Measurements from ENCODE around the gene NOL4L.

The NOL4L gene

DNA sequence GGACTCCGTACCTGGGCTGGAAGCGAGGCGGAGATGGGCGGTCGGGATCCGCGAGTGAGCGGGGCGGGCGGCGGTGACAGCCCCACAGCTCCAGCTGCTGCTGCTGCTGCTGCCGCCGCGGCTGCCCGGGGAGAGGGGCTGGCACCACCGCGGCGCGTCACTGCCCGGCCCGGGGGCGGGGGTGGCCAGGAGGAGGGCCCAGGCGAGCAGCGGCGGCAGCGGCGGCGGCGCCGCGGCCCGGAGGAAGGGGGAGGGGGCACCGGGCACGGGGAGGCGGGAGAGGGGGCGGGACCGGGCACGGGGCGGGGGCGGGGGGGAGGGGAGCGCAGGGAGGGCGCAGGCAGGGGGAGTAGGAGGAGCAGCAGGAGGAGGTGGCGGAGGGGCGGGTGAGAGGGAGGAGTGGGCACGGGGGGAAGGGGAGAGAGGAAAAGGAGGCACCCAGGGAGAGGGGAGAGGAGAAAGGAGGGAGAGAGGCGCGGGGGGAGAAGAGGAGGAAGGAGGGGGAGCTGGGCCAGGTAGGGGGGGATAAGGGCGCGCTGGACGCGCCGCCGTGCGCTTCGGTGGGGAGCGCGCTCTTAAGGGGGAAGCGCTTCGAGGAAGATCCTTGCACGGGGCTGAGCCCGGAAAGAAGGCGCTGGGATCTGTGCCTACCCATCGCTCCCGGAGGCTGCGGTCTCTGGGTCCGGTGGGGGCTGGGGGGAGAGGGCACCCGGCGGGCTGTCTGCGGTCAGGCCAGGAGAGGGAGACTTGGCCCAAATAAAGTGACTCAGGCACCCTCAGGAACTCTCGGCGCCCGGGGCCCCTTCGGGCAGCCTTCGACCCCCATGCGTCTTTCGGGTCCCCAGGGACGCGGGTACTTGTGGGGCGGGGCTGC is 101.5 kb downstream of the NOL4L start:
- peak; percentile 67 for DNase-seq (ENCODE audit: low read depth)

DNA sequence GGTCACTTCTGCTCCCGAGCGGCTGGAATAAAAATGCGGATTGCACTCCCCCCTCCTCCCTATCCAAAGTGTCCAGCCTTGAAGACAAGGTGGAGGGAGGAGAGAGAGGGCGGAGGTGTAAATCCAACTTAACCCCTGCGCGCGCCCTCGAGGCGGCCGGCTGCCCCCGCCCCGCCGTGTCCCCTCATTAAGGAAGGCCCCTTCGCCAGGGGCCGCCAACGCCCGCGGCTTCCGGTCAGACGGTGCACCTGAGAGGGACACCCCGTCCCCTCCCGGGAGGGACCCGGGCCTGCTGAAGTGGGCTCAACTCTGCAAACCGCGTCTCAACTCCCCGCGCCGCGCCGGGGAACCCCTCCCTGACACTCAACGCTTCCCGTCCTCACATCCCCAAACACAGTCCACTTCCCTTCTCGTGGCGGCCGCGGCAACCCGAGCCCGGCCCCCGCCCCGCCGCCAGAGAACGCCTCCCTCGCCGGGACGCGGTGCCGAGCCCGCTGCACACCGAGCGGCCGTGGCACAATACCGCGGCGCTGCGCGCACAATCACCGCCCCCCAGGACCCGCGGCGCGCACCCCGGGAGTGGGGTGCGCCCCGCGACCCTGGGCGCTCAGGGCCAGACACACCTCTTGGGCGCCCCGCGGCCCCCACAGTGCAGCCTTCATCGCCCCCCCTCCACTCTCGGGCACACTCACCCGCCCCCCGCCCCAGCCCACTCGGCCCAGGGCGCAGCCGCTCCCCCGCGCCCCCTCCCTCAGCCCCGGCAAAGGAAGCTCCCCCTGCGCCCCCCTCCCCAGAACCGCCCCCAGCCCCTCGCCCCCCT is 102.5 kb downstream of the NOL4L start:
- DNase-seq (ENCODE audit: low read depth), result peak; percentile 28

- no peak for DNase-seq (ENCODE audit: low read depth)
These were observed 103.0 kb downstream of the NOL4L start for GRCh38 chr20:32482143-32482441.

GRCh38 chr20:32481311-32482142 is 103.6 kb downstream of the NOL4L start:
- DNase-seq (ENCODE audit: low read depth), result no peak

- no peak for DNase-seq (ENCODE audit: low read depth)
These were observed 104.5 kb downstream of the NOL4L start for GRCh38 chr20:32480371-32481241.

GRCh38 chr20:32479697-32480171 is 105.4 kb downstream of the NOL4L start:
- DNase-seq (ENCODE audit: low read depth), result no peak

DNA sequence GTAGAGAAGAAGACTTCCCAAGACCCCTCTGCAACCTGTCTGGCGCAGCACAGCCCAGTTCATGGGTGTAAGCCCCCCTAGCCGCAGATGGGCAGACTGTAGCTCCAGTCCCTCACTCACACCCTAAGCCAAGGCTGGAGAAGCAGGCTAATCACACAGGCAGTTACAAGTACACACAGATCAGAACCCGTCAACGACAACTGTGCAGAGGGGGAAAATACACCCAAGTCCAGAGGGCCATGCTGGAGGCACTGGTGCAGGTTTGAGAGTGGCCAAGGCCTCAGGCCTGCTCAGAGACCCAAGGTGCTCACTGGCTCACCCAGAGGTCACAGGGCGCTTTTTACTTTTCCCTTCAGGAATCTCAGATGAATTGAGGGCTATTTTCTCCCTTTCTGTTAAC is 106.1 kb downstream of the NOL4L start:
- DNase-seq (ENCODE audit: low read depth), result no peak

DNA sequence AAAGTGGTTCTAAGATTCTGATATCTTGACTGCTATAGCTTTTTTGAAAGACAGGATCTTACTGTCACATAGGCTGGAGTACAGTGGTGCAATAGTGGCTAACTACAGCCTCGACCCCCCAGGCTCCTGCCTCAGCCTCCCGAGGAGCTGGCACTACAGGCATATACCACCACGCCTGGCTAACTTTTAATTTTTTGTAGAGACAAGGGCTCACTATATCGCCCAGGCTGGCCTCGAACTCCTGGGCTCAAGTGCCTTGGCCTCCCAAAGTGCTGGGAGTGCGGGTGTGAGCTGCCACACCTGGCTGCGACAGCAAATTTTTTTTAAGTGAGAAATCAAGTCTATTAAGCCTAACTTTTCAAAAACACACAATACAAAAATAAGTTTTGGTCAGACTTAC is 106.6 kb downstream of the NOL4L start:
- no peak for DNase-seq (ENCODE audit: low read depth)

DNA sequence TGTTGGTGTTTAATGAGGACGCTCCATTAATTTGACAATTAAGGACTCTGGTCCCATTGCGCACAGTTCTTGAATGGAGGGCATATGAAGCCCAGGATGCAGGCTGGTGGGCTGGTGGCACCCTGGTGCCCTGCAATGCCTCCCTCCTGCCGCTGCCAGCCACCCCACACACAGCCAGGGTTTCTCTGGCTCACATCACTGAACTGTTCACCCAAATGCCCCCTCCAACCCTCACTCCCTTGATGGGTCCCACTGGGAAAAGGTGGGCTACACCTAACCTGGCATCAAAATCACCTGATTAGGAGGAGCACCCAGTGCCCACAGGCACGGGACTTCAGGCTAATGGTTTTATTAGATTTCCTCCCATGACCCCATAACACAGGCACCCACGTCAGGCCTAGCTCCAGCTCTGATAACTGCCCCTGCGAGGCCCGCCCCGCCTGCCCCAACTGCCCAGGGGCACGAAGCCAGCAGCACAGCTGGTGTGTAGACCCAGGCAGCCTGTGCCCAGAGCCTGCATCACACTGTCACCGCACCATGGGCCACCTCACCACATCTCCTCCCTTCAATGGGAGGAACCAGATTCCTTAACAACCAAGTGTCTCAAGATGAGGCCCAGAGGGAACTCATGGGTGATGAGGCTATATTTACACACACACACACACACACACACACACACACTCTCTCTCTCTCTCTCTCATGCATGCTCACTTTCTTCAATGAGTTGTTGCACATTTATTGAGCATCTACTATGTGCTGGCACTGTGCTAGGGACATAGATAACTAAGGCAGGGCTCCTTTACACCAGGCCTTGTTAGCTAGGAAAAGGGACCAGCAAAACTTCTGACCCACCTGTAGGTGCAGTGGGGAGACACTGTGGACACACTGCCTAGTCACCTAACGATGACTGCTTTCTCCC is 107.3 kb downstream of the NOL4L start:
- no peak for DNase-seq (ENCODE audit: low read depth)

- DNase-seq (ENCODE audit: low read depth), result no peak
These were observed 108.2 kb downstream of the NOL4L start for GRCh38 chr20:32476684-32477593.

DNA sequence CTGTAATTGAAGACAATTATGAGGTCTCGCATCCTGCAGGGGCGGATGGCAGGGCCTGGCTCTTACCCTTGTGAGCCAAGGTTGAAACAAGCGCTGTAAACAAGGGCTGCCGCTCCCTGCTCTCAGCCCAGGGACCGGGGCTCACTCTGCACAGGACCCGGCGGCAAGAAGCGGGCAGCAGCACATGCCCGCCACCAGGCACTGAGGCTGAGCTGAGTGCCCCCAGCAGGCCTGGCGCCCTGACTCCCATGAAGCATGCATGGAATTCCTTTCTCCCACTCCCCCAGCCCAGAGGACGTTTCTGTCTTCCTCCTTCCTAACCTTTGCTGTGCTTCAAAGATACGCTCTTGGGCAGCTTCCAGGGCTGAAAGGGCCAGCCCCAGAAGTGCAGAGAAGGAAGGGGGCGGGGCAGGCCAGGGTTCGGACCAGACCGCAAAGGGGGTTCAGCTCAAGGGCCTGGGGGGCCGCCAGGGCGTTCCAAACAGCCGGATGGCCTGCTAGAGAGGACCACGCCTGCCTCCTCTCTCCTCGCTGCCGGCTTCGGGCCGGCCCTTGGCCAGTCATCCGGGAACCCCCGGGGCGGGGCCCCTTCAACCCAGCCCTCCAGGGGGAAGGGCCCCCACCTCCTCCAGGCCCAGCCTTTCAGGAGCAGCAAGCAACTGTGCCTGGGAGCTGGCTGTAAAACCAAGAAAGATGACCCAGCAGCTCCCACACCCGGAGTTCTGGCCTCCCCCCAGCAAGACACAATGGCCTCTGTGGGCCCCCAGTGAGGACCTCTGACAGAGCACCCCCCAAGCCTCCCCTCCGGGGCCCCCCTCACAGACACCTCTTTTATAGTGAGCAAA is 109.9 kb downstream of the NOL4L start:
- DNase-seq (ENCODE audit: low read depth), result no peak

DNA sequence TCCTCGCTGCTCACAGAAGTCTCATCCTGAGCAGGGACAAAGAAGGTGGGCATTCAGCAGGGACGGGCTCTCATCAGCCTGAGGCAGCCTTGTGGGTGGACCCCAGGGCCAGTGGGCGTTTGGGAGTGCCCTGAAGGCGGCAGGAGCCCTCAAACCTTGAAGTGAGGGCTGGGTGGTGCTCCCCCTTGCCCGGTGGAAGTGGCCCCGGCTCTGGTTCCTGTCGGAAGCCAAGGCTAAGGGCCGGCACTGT is 110.5 kb downstream of the NOL4L start:
- no peak for DNase-seq (ENCODE audit: low read depth)

DNA sequence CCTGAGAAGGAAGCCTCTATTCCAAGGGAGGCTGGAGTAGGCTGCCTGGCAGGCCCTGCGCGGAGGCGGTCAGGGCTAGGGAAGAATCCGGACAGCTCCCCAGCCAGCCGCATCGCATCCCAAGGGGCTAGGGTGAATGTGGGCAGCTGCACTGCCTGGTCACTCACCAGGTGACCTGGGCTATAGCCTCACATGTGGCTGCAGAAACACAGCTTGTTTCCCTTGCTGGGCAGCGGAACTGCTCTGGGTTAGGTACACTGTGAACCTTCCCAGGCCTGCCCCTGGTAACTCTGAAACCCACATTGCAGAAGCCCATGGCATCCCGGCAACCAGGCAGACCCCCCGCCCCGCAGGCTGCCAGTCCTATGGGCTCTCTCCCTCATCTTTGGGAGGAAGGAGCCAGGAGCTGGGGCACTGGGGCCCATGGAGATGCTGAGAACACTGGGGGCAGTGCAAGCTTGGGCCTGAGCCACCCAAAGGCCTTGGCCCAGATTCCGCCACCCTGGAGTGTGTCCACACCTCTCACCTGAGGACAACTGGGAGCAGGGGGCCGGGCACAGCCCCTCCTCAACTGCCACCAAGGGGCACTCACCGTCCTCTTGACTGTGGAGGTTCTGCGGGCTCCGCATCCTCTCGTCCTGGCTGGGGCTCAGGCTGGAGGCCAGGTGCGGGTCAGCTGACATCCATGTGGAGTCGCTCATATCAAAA is 111.0 kb downstream of the NOL4L start:
- no peak for DNase-seq (ENCODE audit: low read depth)

DNA sequence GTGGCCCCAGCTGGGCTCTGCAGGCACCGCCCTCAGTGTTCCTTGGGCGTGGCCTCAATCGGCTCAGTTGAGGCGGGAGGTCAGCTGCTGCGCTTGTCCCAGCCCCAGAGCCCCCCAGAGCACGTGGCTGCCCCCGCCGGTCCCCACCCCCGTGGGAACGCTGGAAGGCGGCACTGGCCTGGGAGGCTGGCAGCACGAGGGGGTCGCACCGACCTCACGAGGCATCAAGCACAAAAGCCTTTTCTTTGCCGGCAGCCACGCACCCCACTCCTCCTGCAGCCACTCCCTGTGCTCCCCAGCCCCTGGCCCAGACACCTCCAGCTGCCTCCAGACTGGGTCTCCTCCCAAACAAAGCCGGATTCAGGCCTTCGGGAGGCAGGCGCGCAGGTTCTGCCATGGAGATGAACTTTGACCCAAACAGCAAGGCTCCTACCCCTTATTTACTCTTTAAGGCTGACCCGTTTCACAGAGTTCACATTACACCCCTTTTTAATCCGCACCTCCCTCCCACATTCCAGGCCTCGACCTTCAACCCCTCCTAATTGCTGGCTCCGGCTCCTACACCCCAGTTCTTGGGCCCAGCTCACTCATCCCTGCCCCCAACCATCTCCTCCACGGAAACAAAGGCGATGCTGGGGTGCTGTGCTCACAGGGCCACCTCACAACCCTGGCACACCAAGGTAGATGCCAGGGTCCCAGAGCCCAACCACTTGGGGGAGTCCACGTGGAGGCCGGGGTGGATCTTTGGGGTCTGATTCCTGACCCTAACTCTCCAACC is 111.7 kb downstream of the NOL4L start:
- no peak for DNase-seq (ENCODE audit: low read depth)

DNA sequence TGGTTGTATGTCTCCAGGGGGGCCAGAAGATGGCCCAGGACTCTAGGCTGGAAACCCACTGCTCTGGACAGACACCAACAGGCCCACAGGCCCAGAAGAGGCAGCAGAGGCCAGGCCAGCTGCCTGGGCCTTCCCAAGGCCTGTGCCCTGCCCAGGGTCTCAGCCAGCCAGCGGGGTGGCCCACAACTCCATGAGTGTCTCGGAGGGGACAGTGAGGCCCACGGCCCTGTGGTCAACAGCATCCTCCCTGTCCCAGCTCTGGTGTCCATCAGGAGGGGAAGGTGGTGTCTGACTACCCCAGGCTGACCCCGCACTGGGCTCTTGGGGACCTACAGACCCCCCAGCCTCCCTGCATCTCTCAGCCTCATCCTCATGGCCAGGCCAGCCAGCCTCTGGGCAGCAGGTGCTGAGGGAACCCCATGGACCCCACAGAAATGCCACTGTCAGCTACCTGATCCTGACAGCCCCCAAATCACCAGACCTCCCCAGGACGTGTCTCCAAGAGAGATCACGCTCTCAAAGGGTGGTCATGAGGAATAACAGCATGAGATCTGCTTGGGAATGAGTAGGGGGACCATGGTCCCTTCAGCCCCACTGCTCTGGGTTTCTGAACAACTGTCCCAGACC is 112.4 kb downstream of the NOL4L start:
- DNase-seq (ENCODE audit: low read depth), result no peak

GRCh38 chr20:32470940-32471339 is 114.2 kb downstream of the NOL4L start:
- DNase-seq (ENCODE audit: low read depth), result no peak
